GM10847 (cell line): ENCODE results near the gene AGBL4.

Source experiments
- POLR2A ChIP-seq: IDR thresholded peaks from 2 replicates; pipeline ENCODE4 v1.6.1; 2011; ENCODE audit not compliant: insufficient read length; ENCODE audit errors: extremely low read depth

The AGBL4 gene

DNA sequence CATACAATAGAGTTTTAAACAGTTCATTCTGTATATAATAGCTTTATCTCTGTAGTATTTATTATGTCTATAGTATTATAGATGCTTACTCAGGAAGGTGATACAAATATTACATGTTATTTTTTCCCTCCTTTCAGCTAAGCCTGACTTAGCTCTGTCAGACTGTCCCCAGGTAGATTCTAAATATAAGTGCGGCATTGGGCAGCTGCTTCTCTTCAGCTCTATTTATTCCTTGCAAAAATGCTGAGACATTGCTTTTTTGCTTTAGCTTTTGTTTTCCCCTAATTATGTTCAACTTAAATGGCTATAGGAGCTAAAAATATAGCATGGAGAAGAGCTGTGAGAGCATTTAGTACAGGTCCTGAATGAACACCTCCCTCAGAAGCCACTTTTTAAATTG is 1043.8 kb downstream of the AGBL4 start:
- TF ChIP-seq POLR2A: no peak

DNA sequence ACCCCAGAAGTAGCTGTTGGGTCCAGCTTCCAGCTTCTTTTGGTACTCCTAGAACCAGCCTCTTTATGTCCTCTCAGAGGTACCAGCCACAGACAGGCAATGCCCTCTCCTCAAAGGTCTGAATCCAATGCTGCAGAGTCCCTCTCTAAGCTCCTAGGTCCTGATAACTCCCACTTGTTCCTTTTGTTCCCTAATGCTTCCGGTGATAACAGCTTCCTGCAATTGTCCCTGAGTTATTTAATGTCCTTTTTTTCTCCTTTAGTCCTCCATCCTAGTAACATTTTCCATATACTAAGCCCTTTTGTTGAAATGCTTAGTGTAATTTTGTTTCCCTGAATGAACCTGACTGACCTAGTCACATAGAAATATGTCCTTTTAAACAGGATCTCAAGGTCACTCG is 1045.3 kb downstream of the AGBL4 start:
- TF ChIP-seq POLR2A: no peak

DNA sequence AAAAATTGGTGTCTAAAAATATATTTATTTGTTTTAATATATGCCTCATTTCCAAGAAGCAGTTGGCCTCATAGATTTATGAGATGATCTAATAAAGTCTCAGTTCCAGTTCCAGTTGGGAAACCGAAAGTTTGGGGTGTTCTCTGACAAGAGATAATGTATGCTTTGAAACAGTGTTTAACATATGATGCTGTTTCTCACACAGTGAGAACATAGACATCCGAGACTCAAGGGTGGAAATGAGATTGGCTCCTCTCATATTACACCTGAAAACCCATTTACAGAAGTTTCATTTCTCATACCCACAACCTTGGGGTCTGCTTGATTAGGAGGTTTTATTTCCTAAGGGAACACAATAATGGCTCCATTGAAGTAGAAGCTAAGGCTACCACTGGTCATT is 1046.5 kb downstream of the AGBL4 start:
- no peak for TF ChIP-seq POLR2A

DNA sequence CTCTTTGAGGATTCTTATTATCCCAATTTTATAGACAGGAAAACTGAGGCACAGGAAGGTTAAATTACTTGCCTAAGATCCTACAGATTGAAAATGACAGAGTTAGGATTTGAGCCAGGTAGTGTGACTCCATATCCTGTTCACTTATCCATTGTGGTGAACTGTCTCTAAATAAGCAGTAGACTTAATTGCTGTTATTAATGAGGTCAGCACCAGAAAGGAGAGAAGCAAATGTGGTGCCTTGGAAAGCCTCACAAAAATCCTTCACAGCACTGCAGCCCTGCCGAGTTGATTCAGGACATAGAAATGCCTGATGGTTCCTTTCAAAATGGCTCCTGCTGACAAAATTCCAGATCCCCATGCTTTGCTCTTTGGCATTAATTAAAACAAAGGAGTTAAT is 1053.8 kb downstream of the AGBL4 start:
- no peak for TF ChIP-seq POLR2A

DNA sequence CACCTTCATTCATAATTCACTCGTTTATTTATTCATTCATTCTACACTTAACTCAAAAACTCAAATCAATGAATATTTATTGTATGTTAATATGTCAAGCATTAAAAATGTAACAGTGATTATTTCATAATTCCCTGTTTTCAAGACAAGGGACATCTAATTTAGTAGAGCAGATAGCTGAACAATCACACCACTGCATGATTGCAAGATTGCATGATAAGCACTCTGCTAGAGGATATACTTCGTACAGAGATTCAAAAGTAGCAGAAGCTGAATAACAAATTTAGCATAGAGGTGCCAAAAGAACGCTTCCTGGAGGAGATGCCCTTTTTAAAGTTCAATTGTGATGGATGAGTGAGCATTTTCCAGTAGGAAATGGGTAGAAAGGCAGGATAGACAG is 1056.4 kb downstream of the AGBL4 start:
- no peak for TF ChIP-seq POLR2A

DNA sequence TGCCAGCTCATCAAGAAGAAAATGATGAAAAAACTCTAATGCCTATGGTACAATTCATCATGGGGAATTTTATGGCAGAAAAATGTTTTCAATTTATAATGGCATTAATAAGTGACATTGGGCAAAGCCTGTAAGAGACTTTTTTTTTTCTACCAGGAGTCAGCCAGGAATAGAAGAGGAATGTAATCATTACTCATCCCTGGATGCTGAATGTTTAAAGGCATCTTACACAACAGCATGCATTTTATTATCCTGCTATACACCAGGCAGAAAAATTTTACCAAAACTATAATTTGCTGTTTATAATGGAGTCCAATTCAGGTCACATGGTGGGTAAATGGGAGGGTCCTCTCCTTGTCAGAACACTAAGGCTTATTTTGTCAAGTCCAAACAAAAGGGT is 1057.2 kb downstream of the AGBL4 start:
- no peak for TF ChIP-seq POLR2A

DNA sequence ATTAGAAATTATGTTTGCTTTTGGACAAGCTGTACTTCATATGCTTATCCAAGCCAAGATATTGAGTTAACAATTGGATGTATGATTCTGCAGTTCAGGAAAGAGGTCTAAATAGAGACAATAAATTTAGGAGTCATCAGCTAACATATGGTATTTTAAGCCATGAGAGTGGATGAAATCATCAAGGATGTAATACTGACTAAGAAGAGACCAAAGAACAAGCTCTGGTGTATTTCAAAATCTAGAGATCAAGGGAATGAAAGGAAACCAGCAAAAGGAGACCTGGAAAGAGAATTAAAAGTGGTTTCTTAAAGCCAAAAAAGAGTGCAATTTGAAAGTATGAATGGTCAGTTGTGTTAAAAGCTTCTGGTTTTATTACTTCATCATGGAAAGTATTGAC is 1063.4 kb downstream of the AGBL4 start:
- no peak for TF ChIP-seq POLR2A

DNA sequence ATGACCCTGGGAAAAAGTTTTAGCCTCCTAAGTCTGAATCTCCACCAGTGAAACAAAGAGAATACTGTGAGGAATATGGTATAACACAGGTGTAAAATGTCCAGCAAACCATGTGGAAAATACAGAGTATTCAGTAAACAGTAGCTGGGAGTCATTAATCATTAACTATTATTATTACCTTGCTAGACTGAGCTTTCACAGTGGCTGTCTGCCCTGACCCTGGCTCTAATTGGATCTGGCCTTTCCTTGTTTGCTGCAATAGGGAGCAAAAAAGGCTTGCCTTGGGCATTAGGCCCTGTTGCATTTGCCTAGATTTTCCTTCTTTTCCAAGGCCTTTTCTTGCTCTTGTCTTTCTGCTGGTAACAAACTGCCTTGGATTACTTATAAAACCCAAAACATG is 1068.0 kb downstream of the AGBL4 start:
- TF ChIP-seq POLR2A: no peak

DNA sequence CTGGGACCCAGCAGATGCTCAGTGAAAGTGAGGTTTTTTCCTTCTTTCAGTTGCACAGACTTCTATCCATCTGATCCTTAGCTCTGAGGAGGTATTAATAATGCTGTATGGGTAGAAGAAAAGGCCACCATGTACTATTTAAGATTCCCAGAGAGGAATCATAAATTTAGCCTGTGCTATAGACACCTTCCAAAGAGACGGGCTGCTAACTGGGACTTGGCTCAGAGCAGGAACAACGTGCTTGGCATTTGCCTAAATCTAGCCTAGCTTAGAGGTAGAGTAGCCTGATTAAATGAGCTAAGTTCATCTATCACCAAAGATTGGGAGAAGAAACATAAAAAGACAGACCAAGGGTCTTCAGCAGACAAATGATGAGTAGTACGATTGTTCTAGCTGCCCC is 1070.1 kb downstream of the AGBL4 start:
- no peak for TF ChIP-seq POLR2A

DNA sequence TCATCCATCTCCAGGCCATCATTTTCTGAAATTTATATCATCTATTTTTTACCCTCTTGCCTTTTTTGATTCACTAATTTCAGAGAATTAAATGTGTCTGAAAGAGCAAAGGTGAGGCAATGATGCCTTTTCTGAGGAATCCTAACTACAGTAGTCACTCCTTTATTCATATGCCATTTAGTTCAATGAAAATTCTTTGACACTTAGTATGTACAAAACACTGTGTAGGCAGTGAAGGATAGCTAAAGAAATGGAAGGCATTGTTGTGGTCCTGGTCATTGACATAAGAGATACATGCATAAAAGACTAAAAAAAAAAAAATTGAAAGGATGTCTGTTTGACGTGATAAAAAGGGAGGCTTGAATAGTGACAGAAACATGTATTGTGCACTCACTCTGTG is 1075.2 kb downstream of the AGBL4 start:
- TF ChIP-seq POLR2A: no peak

DNA sequence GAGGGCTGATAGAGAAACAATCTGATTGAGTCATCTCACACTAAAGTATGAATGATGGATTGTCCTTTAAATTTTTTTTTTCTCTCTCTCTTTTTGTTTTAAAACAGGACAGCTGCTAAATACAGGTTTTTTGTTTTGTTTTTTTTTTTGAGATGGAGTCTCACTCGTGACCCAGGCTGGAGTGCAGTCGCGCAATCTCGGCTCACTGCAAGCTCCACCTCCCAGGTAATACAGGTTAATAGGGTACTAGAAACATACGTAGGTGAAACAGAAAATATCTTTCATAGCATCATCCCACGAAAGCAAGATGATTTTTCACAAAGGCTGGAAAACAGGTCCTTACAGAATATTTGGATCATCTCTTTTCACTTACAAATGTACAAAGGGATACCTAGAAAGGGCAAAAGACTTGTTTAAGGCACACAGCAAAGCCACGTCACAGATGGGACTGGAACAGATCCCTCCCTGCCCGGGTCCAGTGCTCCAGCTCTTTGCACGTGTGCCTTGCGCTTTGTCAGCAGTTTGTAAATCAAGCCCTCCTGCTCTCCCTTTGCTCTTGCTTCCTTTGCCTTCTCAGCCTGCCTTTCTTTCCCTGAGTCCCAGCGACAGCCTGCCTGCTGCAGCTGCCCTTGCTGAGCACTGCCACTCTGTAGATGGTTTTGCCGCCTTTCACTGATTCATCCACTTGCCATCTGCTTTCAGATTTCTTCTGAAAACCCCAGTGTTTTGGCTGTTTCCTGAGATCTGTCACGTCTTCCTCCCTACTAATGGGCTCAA is 1075.8 kb downstream of the AGBL4 start:
- no peak for TF ChIP-seq POLR2A

DNA sequence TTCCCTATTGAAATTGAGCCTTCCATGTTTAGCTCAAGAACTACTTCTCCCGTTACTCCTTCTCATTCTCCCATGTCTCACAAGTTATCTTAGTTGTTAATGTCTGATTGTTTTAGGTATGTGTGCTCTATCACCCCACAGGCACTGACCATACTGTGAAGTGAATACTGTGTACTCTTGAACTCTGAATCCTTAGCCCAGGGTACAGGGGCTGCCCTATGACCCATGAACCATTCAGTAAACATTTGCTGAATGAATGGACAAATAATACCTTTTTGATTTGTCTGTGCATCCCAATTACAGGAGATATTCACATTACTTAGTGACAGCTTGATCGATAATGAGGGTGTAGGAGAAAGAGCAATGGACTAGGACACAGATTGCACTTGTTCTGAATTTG is 1077.7 kb downstream of the AGBL4 start:
- no peak for TF ChIP-seq POLR2A

DNA sequence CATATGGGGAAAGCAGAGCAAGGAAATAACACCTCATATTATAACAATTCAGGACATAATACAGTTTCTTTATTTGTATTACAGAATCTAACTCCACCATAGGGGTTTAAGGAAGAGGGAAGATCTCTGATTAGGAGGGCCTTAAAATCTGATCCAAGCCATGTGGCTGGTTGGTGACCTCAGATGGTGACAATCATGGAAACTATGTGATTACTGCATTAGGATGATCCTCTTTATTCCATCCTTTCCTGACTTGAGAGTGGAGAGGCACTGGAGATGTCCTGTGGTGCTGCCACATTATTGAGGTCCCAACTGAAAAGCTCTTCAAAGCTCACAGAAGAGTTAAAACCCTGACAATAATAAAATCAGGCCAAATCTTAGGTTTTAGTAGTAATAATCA is 1078.9 kb downstream of the AGBL4 start:
- no peak for TF ChIP-seq POLR2A

DNA sequence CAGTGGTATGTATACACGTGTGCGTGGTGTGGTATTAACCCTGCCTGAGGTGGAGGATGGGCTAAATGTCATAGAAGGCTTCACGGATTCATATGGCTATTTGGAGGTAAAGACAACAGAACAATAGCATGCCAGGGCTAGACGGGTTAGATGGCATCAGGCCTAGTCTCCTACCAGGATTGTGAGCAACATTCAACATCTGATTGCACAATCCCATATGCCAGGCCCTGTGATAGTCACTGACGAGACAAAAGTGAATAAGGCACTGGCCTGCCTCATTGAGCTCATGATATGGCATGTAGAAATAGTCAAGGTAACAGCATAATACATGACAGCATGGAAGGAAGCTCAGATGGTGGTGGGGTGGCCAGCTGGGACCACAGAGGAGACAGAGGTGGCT is 1079.9 kb downstream of the AGBL4 start:
- TF ChIP-seq POLR2A: no peak

DNA sequence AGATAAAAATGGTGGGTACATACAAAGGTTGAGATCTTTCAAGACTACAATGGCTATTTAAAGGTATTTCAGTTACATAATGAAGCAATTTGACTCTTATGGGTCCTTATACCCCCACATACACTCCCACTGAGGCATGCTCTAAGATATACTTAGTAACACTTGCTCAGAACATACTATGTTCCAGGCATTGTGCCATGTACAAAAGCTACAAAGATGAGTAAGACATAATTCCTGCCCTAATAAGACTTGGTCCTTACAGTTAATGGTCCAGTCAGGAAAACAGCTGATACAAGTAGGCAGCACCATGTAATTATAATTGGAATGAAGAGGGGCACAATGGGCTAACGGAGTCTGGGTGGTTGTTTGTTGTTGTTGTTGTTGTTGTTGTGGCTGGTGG is 1080.4 kb downstream of the AGBL4 start:
- TF ChIP-seq POLR2A: no peak

DNA sequence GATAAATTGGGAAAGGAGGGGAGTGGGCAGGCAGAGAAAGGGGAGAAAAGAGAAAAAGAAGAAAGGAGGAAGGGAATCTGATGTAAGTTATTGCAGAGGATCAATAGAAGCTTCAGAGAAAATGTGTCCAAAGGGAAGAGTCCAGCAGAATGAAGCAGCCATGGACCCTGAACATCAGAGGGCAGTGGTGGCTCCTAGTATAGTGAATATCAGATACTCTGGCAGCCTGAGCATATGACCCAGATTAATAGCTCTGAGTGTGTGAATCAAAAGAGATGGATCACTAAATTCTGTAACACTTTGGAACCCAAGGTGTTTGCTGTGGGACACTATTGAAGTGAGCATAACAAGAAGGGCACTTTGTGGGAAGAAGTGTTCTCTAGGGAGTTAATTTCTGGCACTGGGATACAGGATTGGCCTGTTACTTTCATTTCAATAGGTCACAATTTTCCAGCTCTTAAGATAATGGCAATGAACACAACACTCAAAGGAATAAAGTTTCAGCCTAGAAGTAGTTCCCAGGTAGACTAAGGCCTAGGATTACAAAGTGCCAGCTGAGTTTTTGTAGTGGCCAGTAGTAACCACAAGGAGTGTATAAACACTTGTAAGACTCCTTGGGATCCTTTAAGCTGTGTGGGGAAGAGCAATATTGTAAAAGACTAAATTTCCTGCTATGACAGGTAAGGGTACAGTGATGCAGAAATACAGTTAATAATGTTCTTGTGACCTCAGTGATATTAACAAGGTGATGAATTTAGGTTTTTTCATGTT is 1082.6 kb downstream of the AGBL4 start:
- no peak for TF ChIP-seq POLR2A

DNA sequence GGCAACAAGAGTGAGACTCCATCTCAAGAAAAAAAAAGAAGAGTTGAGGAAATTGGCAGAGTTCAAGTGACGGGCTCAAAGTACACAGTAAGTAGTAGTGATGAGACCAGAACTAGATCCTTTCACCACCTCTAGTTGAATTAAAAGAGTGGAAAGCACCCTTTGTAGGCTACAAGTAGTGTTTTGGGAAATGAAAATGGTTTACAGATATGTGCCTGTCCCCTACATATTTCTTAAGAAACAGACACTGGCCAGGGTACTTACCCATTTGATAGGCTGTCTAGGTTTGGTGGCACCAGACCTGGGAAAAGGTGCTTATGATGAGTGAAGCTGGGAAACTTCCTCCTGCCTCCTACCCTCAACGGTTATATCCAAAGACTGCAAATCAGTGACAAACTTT is 1083.4 kb downstream of the AGBL4 start:
- TF ChIP-seq POLR2A: no peak
